ENCODE results near the gene ANGPTL2. TPM values are rescaled to one million over a fixed set of nuclear protein-coding genes. Genes with fewer than 3 reads are reported as not detected.

The ANGPTL2 gene
- total RNA-seq, 4 donors from 2014 or later: 10.2 to 65.3 (median 32.0) TPM

GRCh38 chr9:127129073-127129717, 6.8 kb upstream of the ANGPTL2 start:
- peaks cover 0 to 10% of the 10 kb centered on the region in 2 donors for H3K4me1 ChIP-seq
- no peaks in the 10 kb centered on the region for H3K9me3 ChIP-seq
- H3K27ac ChIP-seq: peak overlapping the region; percentile 37 to 97
- intact Hi-C loops (cut with DNase I; ENCODE audit: low total_unique reads): no loop called here
- H3K4me3 ChIP-seq: no peak overlapping the region
- H3K36me3 ChIP-seq: no peaks in the 10 kb centered on the region
- H3K27me3 ChIP-seq: no peaks in the 10 kb centered on the region
- DNase-seq: no peak
- no peak for TF ChIP-seq CTCF (IDR thresholded peaks at IDR 0.05)
- TF ChIP-seq POLR2A (IDR thresholded peaks at IDR 0.05): no peak

- no peaks in the 10 kb centered on the region for H3K27me3 ChIP-seq
- intact Hi-C loops (cut with DNase I; ENCODE audit: low total_unique reads): no loop called here
- peak overlapping the region in 1 of 2 donors; percentile 97 for H3K27ac ChIP-seq
- no peaks in the 10 kb centered on the region for H3K9me3 ChIP-seq
- peaks cover 0 to 8% of the 10 kb centered on the region in 2 donors for H3K4me1 ChIP-seq
- peak in 1 of 2 donors; percentile 66 for DNase-seq
- TF ChIP-seq CTCF (IDR thresholded peaks at IDR 0.05) (no peak), POLR2A (IDR thresholded peaks at IDR 0.05) (no peak)
- no peak overlapping the region for H3K4me3 ChIP-seq
- H3K36me3 ChIP-seq: no peaks in the 10 kb centered on the region
Measured at GRCh38 chr9:127128341-127129072, 6.1 kb upstream of the ANGPTL2 start.

- peak overlapping the region; percentile 45 to 65 for H3K27ac ChIP-seq
- TF ChIP-seq CTCF (IDR thresholded peaks at IDR 0.05): no peak
- TF ChIP-seq POLR2A (IDR thresholded peaks at IDR 0.05): no peak
- no peak for DNase-seq
- intact Hi-C loops (cut with DNase I; ENCODE audit: low total_unique reads): no loop called here
- no peaks in the 10 kb centered on the region for H3K36me3 ChIP-seq
- no peaks in the 10 kb centered on the region for H3K27me3 ChIP-seq
- H3K9me3 ChIP-seq: no peaks in the 10 kb centered on the region
- no peaks in the 10 kb centered on the region for H3K4me1 ChIP-seq
- no peak overlapping the region for H3K4me3 ChIP-seq
Measured at GRCh38 chr9:127126971-127127370, 4.5 kb upstream of the ANGPTL2 start.

GRCh38 chr9:127124792-127125191, 2.4 kb upstream of the ANGPTL2 start:
- no peak for DNase-seq
- Histone ChIP-seq H3K4me3 (no peak overlapping the region), H3K27me3 (no peaks in the 10 kb centered on the region), H3K9me3 (no peaks in the 10 kb centered on the region), H3K36me3 (no peaks in the 10 kb centered on the region), H3K27ac (no peak overlapping the region), H3K4me1 (no peaks in the 10 kb centered on the region)
- TF ChIP-seq POLR2A (IDR thresholded peaks at IDR 0.05) (no peak), CTCF (IDR thresholded peaks at IDR 0.05) (no peak)
- intact Hi-C loops (cut with DNase I; ENCODE audit: low total_unique reads): no loop called here

- DNase-seq: no peak
- Histone ChIP-seq H3K9me3 (no peaks in the 10 kb centered on the region), H3K36me3 (no peaks in the 10 kb centered on the region), H3K4me3 (no peak overlapping the region), H3K4me1 (no peaks in the 10 kb centered on the region), H3K27ac (peak overlapping the region; percentile 90 to 94), H3K27me3 (no peaks in the 10 kb centered on the region)
- TF ChIP-seq POLR2A (IDR thresholded peaks at IDR 0.05) (no peak), CTCF (IDR thresholded peaks at IDR 0.05) (no peak)
- intact Hi-C loops (cut with DNase I; ENCODE audit: low total_unique reads): no loop called here
Measured at GRCh38 chr9:127124111-127124531, 1.7 kb upstream of the ANGPTL2 start.

Data from uterus (tissue), 4 donors.